GM21367 (cell line): ENCODE results near the gene DAPK3.
"Not testable (repeated sequence)": the region's sequence is repeated elsewhere in the genome, so short reads cannot be mapped to it uniquely, and the experiment has no call there.

Experiments used
- ATAC-seq: cut with Tn5 transposase; IDR thresholded peaks from one replicate; pipeline ENCODE4 v1.9.1; 2021; ENCODE audit not compliant: unreplicated experiment

DAPK3 gene

GRCh38 chr19:3955688-3956087 lies 15.2 kb downstream of the DAPK3 start:
- ATAC-seq, result no peak

GRCh38 chr19:3955276-3955675 lies 15.6 kb downstream of the DAPK3 start:
- ATAC-seq, result not testable (repeated sequence)

- no peak for ATAC-seq
Measured at GRCh38 chr19:3954107-3954506, 16.8 kb downstream of the DAPK3 start.

- ATAC-seq, result not testable (repeated sequence)
Measured at GRCh38 chr19:3952755-3953276, 18.1 kb downstream of the DAPK3 start.

- no peak for ATAC-seq
Measured at GRCh38 chr19:3950871-3951861, 19.7 kb downstream of the DAPK3 start.

GRCh38 chr19:3949997-3950859 lies 20.7 kb downstream of the DAPK3 start:
- ATAC-seq, result no peak

- ATAC-seq, result no peak
Measured at GRCh38 chr19:3949294-3949693, 21.6 kb downstream of the DAPK3 start.

- not testable (repeated sequence) for ATAC-seq
Measured at GRCh38 chr19:3947316-3947933, 23.5 kb downstream of the DAPK3 start.

GRCh38 chr19:3945838-3946237 lies 25.1 kb downstream of the DAPK3 start:
- ATAC-seq, result no peak

- ATAC-seq, result no peak
Measured at GRCh38 chr19:3944018-3944721, 26.7 kb downstream of the DAPK3 start.

GRCh38 chr19:3942790-3943409 lies 28.0 kb downstream of the DAPK3 start:
- ATAC-seq, result no peak

GRCh38 chr19:3938300-3938950 lies 32.5 kb downstream of the DAPK3 start:
- not testable (repeated sequence) for ATAC-seq

GRCh38 chr19:3936506-3937442 lies 34.1 kb downstream of the DAPK3 start:
- no peak for ATAC-seq

GRCh38 chr19:3932931-3933810 lies 37.7 kb downstream of the DAPK3 start, which contains the start of gene NMRK2:
Gene NMRK2 (plus strand): TSS chr19:3933069. CDS start chr19:3933672, 603 bp downstream.
- no peak for ATAC-seq

- ATAC-seq, result no peak
Measured at GRCh38 chr19:3931041-3931440, 39.9 kb downstream of the DAPK3 start.

GRCh38 chr19:3923912-3924311 lies 47.0 kb downstream of the DAPK3 start:
- no peak for ATAC-seq

GRCh38 chr19:3923096-3923758 lies 47.7 kb downstream of the DAPK3 start:
- no peak for ATAC-seq
